Stimulated activated CD8-positive, alpha-beta memory T cell treated with anti-CD3 and anti-CD28 coated beads, Interleukin-15, amount 100 ng/mL, for 1 hour (primary cell): ENCODE data around the gene HYAL3.
"Not testable (repeated sequence)": the region's sequence is repeated elsewhere in the genome, so short reads cannot be mapped to it uniquely, and the experiment has no call there.

Source experiments
- DNase-seq: peaks from one replicate; pipeline ENCODE4 v3.0.0-alpha.2; 2020; ENCODE audit warnings: low read depth

The HYAL3 gene

GRCh38 chr3:50290161-50290641 lies 9.0 kb downstream of the HYAL3 start:
- DNase-seq = no peak

DNA sequence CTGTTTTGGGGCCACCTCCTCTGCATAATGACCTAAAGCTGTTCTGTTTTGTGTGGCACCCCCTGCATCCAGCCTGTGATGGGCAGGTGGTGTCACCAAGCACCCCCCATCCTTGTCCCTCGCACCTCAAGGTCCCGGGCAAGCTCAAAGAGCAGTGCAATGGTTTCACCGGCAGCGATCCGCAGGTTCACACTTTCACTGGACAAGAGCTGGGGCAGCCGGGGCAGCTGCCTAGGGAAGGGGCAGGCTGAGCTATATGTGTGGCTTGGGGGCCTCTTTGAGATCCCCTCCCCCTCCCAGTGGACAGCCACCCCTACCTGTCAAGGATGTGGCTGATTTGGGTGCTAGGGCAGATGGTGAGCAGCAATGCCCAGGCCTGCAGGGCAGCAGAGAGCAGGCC lies 10.1 kb downstream of the HYAL3 start:
- DNase-seq = no peak

GRCh38 chr3:50288387-50289007 lies 10.7 kb downstream of the HYAL3 start:
- no peak for DNase-seq

DNA sequence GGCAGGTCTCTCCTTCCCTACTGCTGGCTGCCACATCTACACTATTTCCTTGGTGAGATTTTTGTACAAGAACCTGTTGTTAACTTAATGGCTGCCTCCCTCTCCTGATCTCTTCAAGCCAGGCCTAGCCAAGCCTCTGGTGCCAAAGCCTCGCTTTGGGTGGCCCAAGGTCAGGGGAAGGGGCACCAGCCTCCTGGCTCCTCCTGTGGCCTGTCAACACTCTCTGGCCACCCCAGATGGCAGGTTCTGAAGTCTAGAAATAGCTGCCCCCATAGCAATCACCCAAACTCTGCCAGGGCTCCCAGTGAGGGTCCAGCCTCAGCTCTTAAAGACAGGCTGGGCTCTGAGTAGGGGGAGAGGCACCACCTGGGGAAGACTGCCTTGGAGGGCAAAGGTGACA lies 11.9 kb downstream of the HYAL3 start:
- DNase-seq = no peak

DNA sequence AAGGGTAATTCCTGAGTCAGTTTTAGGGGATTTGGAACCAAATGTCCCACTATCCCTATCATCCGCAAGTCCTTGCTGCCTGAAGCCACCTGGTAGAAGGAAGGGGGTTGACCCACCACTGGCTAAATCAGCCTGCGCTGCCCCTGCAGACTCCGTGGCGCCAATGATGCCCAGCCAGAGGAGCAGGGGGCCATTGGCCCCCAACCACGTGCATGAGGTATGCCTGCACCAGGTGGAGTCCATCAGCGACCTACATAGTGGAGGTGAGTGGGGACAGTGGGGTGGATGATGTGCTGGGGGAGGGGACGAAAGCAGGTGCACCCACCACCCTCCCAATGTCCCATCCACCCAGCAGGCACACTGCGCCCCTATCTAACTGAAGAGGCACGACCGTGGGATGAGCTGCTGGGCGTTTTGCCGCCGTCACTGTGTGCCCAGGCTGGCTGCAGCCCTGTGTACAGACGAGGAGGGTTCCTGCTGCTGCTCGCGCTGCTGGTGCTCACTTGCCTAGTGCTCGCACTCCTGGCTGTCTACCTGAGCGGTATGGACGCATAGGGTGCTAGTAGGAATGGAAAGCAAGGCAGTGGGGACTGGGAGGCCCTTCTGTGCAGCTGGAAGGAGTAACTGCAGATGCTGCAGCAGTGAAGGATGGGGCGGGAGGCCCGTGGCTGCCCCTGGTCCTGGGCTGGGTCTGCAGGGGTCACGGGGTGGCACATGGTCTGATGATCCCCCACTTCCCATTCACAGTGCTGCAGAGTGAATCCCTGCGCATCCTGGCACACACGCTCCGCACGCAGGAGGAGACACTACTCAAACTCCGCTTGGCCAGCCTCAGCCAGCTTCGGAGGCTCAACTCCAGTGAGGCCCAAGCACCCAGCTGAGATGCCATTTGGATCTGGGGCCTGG lies 12.6 kb downstream of the HYAL3 start:
- no peak for DNase-seq

GRCh38 chr3:50284121-50284520 lies 15.1 kb downstream of the HYAL3 start:
- not testable (repeated sequence) for DNase-seq

DNA sequence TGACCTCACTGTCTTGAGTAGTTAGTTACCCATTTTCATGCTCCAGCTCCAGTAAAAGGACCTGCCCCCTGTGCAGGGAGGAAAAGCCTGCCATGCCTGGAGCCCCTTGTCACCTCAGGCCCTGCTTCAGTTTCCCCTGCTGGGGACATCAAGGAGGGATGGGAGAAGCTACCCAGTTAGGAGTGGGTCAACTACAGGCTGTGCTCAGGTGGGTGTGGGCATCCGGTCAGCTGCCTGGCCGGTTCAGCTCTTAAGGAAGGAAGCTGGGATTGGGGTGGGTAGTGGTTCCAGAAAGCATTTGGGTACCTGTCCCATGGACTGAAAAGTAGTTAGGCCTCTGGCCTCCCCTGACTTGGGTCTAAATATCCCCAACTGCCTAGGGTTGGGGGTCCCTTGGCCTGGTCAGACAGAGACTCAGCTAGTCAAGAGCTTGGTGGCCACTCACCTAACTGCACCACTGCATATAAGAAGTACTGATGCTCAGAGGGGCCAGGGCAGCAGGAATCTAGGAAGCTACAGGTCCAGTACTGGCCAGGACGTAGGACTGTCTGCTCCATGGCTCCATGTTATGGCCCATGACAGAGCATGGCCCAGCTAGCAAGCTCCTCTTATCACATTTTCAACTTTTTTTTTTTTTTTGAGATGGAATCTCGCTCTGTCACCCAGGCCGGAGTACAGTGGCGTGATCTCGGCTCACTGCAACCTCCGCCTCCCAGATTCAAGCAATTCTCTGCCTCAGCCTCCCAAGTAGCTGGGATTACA lies 19.8 kb downstream of the HYAL3 start:
- DNase-seq = no peak

DNA sequence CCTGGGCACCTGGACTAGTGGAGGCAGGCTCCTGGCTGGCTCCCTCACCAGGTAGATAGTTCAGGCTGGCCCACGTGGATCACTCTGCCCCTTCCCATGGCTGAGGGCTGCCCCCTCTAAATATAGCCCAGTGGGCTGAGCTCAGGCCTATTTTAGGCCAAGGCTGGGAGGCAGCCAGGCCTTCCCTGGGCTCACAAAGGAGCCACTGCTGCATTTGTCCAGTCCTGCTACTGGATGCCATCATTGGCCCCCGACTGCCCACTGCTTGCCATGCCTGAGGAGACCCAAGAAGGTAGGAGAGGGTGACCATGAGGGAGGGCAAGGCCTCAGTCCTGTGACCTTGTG lies 20.4 kb downstream of the HYAL3 start, which contains the start of gene LSMEM2:
TSS of gene LSMEM2 (plus strand) at position 208 of the 345 bp plus-strand sequence. CDS start at position 235, 27 bp downstream.
- DNase-seq = no peak

GRCh38 chr3:50278123-50278879 lies 20.9 kb downstream of the HYAL3 start:
- no peak for DNase-seq

GRCh38 chr3:50276762-50277101 lies 22.5 kb downstream of the HYAL3 start:
- no peak for DNase-seq

DNA sequence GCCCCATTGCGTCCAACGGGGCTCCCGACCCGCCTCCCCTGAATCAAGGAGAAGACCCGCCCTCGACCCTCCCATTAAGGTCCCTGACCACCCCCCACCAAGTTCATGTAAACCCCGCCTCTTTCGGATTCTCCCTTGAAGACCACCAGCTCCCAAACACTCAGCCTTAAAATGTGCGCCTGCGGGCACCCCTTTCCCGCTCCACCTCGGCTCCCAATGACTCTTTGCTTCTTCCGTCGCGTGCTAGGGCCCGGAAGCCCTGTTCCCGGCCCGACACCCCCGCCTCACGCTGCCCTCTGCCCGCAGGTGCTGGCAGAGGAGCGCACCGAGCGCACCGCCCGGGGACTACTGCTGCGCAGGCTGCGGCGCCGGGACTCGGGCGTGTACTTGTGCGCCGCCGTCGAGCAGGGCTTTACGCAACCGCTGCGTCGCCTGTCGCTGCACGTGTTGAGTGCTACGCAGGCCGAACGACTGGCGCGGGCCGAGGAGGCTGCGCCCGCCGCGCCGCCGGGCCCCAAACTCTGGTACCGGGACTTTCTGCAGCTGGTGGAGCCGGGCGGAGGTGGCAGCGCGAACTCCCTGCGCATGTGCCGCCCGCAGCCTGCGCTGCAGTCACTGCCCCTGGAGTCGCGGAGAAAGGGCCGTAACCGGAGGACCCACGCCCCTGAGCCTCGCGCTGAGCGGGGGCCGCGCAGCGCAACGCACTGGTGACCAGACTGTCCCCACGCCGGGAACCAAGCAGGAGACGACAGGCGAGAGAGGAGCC lies 23.0 kb downstream of the HYAL3 start:
- no peak for DNase-seq

DNA sequence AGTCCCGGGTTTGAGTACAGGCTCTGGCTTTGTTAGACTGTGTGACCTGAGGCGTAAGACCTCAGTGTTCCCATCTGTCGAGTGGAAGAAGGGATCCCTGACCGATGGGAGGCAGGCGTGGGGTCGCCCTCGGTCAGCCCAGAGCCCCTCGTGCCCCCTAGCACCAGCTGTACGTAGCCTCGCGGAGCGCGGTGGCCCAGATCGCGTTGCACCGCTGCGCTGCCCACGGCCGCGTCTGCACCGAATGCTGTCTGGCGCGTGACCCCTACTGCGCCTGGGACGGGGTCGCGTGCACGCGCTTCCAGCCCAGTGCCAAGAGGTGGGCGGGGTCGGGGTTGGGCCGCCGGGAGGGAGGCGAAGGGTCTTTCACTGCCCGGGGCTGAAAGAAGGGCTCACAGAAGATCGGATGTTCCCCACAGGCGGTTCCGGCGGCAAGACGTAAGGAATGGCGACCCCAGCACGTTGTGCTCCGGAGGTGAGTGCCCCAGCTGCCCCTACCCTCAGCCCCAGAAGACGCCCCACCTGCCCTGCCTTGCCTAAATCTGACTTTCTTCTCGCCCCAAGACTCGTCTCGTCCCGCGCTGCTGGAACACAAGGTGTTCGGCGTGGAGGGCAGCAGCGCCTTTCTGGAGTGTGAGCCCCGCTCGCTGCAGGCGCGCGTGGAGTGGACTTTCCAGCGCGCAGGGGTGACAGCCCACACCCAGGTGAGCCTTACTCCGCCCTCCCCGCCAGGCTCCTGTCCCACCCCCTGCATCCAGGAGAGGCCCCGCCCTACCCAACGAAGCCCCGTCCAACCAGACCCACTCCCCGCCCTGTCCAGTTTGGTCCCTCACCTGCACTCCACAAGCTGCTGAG lies 23.8 kb downstream of the HYAL3 start:
- DNase-seq = no peak

DNA sequence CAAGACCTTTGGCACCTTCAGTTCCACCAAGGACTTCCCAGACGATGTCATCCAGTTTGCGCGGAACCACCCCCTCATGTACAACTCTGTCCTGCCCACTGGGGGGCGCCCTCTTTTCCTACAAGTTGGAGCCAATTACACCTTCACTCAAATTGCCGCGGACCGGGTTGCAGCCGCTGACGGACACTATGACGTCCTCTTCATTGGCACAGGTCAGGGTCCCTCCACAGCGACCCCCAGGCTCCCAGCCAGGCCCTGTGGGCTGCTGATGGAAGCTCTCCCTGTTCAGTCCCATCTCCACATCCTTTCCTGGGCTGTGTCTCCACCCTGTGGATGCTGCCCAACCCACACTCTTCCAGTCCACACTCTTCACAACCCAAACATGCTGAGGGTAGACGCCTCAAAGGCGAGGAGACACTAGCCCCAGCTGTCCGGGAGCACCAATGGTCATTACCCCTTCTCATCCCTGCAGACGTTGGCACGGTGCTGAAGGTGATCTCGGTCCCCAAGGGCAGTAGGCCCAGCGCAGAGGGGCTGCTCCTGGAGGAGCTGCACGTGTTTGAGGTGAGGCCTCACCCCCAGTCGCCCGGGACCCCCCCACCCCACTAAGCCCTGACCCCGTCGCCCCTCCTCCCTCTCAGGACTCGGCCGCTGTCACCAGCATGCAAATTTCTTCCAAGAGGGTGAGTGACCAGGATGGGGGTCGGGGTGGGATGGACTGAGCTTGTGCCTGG lies 24.7 kb downstream of the HYAL3 start:
- peak; percentile 54 for DNase-seq

DNA sequence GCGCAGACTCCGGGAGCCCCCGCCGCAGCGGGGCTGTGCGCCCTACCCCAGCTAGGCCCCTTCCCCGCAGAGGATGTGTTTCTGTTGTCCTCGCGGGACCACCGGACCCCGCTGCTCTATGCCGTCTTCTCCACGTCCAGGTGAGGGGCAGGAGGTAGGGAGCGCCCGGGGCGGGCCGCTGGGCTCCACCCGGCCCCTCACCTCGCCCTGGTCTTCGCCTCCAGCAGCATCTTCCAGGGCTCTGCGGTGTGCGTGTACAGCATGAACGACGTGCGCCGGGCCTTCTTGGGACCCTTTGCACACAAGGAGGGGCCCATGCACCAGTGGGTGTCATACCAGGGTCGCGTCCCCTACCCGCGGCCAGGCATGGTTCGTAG lies 25.5 kb downstream of the HYAL3 start:
- DNase-seq = no peak

GRCh38 chr3:50272911-50273688 lies 26.1 kb downstream of the HYAL3 start:
- peak; percentile 84 for DNase-seq

- DNase-seq = not testable (repeated sequence)
Observed at GRCh38 chr3:50272538-50272910, 26.7 kb downstream of the HYAL3 start.

GRCh38 chr3:50271314-50271936 lies 27.8 kb downstream of the HYAL3 start:
- no peak for DNase-seq
